CD4-positive, alpha-beta T cell (primary cell): ENCODE measurements around the gene RNF130. TPM values are rescaled to one million over a fixed set of nuclear protein-coding genes. Genes with fewer than 3 reads are reported as not detected.

ENCODE experiments used
- ATAC-seq: fragments of 200-7000 bp; cut with Tn5 transposase; one replicate; pipeline ENCODE4 v1.10.0; 2022; ENCODE audit warnings: mild to moderate bottlenecking; ENCODE audit not compliant: poor library complexity
- CTCF ChIA-PET: fragments of 350-600 bp; sonication (Branson Sonifier 250); formaldehyde crosslinking; loops from one replicate; lab custom pipeline; 2021; ENCODE audit warnings: antibody characterized with exemption, inconsistent platforms; lab: Charles Lee
- POLR2A ChIA-PET: fragments of 350-600 bp; sonication (Branson Sonifier 250); formaldehyde crosslinking; loops from one replicate; lab custom pipeline; 2021; ENCODE audit warnings: antibody characterized with exemption, inconsistent platforms; lab: Charles Lee
- DNase-seq, 14 experiments: peaks; one replicate each; pipeline ENCODE4 v3.0.0-alpha.2; 2013 to 2020; ENCODE audit warnings: mixed read lengths in 2 of 14
- H3K27ac ChIP-seq, 2 donors: one replicate each; pipeline versions ENCODE4 v1.5.1 to v1.7.0; 2013; ENCODE audit warnings: low read length in 2 of 2, low read depth in 1 of 2, mild to moderate bottlenecking in 1 of 2
- H3K27me3 ChIP-seq, 2 experiments: 1 replicate in 1 of 2; 2 replicates in 1 of 2; pipeline versions ENCODE4 v1.6.1 to v1.7.0; 2013; ENCODE audit warnings: low read length in 2 of 2, control low read depth in 1 of 2, mild to moderate bottlenecking in 1 of 2, moderate library complexity in 1 of 2; ENCODE audit not compliant: insufficient read depth in 2 of 2, control insufficient read depth in 1 of 2
- H3K36me3 ChIP-seq: one replicate; pipeline ENCODE4 v1.6.1; 2013; ENCODE audit warnings: low read length, control low read depth; ENCODE audit not compliant: insufficient read depth
- H3K4me1 ChIP-seq: one replicate; pipeline ENCODE4 v1.6.1; 2013; ENCODE audit warnings: low read length, control low read depth; ENCODE audit not compliant: insufficient read depth
- H3K4me3 ChIP-seq: one replicate; pipeline ENCODE4 v1.5.1; 2013; ENCODE audit warnings: mild to moderate bottlenecking, low read length, moderate library complexity
- H3K9me3 ChIP-seq, 2 experiments: 1 replicate in 1 of 2; 2 replicates in 1 of 2; pipeline versions ENCODE4 v1.6.1 to v1.7.0; 2013; ENCODE audit warnings: low read length in 2 of 2, mild to moderate bottlenecking in 2 of 2, control low read depth in 1 of 2, moderate library complexity in 1 of 2; ENCODE audit not compliant: control insufficient read depth in 1 of 2, insufficient read depth in 1 of 2
- H3K27ac Mint-ChIP-seq: one replicate; pipeline ENCODE4 v1.8.0; 2020; ENCODE audit warnings: mixed read lengths
- H3K27me3 Mint-ChIP-seq: one replicate; pipeline ENCODE4 v1.8.0; 2021; ENCODE audit warnings: mixed read lengths
- H3K36me3 Mint-ChIP-seq: one replicate; pipeline ENCODE4 v1.8.0; 2021; ENCODE audit warnings: low read depth, mixed read lengths
- H3K4me1 Mint-ChIP-seq: one replicate; pipeline ENCODE4 v1.8.0; 2021; ENCODE audit warnings: low read depth, mixed read lengths
- H3K4me3 Mint-ChIP-seq: one replicate; pipeline ENCODE4 v1.8.0; 2020; ENCODE audit warnings: mild to moderate bottlenecking, mixed read lengths
- H3K9me3 Mint-ChIP-seq: one replicate; pipeline ENCODE4 v1.8.0; 2020; ENCODE audit warnings: mixed read lengths
- CTCF ChIP-seq: fragments of 200-600 bp; IDR thresholded peaks from one replicate; pipeline ENCODE4 v1.8.0; 2022; ENCODE audit warnings: antibody characterized with exemption, mild to moderate bottlenecking
- intact Hi-C, 2 experiments: fragments of 100-400 bp; cut with DNase I in 1 of 2; cut with micrococcal nuclease in 1 of 2; formaldehyde crosslinking; loops; one replicate each; pipeline versions ENCODE4 v1.15.1 to v1.9.0; 2023 to 2025; cut with DNase I, micrococcal nuclease
- total RNA-seq, 174 experiments: library from RNA in 2 of 174; stranded (reverse) in 2 of 174; gene quantifications; one replicate each; pipeline ENCODE4 v1.2.3 and lab custom pipeline; 2021 to 2026

The RNF130 gene
- total RNA-seq, 2 experiments from 2014 or later: 18.2 to 19.1 TPM

GRCh38 chr5:180072256-180072548, 643 bp upstream of the RNF130 start:
- H3K27ac ChIP-seq: peak overlapping the region in 1 of 2 donors; percentile 24
- H3K27ac Mint-ChIP-seq: peak overlapping the region; percentile 80

GRCh38 chr5:180070756-180071530, 616 bp downstream of the RNF130 start:
- peak; percentile 18 for ATAC-seq
- Histone ChIP-seq H3K36me3 (no peaks in the 10 kb centered on the region), H3K4me3 (peak overlapping the region; percentile 65), H3K4me1 (peaks cover 22% of the 10 kb centered on the region), H3K27me3 (no peaks in the 10 kb centered on the region), H3K9me3 (peaks cover 0 to 4% of the 10 kb centered on the region in 2 experiments), H3K27ac (no peak overlapping the region)
- Mint-ChIP-seq H3K36me3 (peaks cover 5% of the 10 kb centered on the region), H3K4me1 (peaks cover 38% of the 10 kb centered on the region), H3K27me3 (no peaks in the 10 kb centered on the region), H3K27ac (peak overlapping the region; percentile 63), H3K9me3 (no peaks in the 10 kb centered on the region), H3K4me3 (peak overlapping the region; percentile 89)
- CTCF ChIA-PET: no interaction called here
- POLR2A ChIA-PET: interaction anchor here (1.0 to 1.5 kb wide), 2 partner anchors 15 to 393 kb away, joined by 3 read pairs; no protein-coding TSS in a partner anchor
- TF ChIP-seq CTCF: no peak
- DNase-seq: peak in 5 of 14 experiments; percentile 11 to 56 (median 42)
- intact Hi-C loops: loop anchor here (2.0 to 10.0 kb wide), 6 partner anchors 14 to 1836 kb away; partner anchors contain the start of genes MAPK9 (in 1 of the 2), PHYKPL (in 1 of the 2), TBC1D9B (in 1 of the 2) and ZNF879 (in 1 of the 2)

More at GRCh38 chr5:180072256-180072548, 643 bp upstream of the RNF130 start:
- H3K27me3 ChIP-seq: no peaks in the 10 kb centered on the region
- POLR2A ChIA-PET: no interaction called here
- DNase-seq: no peak
- peak overlapping the region; percentile 65 for H3K4me3 ChIP-seq
- Mint-ChIP-seq H3K36me3 (peaks cover 5% of the 10 kb centered on the region), H3K27me3 (no peaks in the 10 kb centered on the region), H3K4me3 (peak overlapping the region; percentile 88), H3K9me3 (no peaks in the 10 kb centered on the region), H3K4me1 (peaks cover 38% of the 10 kb centered on the region)
- no peak for ATAC-seq
- H3K4me1 ChIP-seq: peaks cover 22% of the 10 kb centered on the region
- intact Hi-C loops: loop anchor here (1.0 to 10.0 kb wide), 6 partner anchors 16 to 1837 kb away; partner anchors contain the start of genes MAPK9 (in 1 of the 2), PHYKPL (in 1 of the 2), TBC1D9B (in 1 of the 2) and ZNF879 (in 1 of the 2)
- H3K9me3 ChIP-seq: peaks cover 0 to 4% of the 10 kb centered on the region in 2 experiments
- no peaks in the 10 kb centered on the region for H3K36me3 ChIP-seq
- no peak for TF ChIP-seq CTCF
- CTCF ChIA-PET: no interaction called here

- H3K27me3 ChIP-seq: no peaks in the 10 kb centered on the region
- ChIA-PET POLR2A (interaction anchor here (1.3 to 1.5 kb wide), 2 partner anchors 391 to 446 kb away, joined by 3 read pairs; partner anchors contain the start of gene HNRNPH1), CTCF (interaction anchor here (0.6 kb wide), 1 partner anchor 1835 kb away, joined by 3 read pairs; no protein-coding TSS in a partner anchor)
- no peak for TF ChIP-seq CTCF
- H3K27ac Mint-ChIP-seq: peak overlapping the region; percentile 63
- peaks cover 0 to 4% of the 10 kb centered on the region in 2 experiments for H3K9me3 ChIP-seq
- no peaks in the 10 kb centered on the region for H3K27me3 Mint-ChIP-seq
- peaks cover 5% of the 10 kb centered on the region for H3K36me3 Mint-ChIP-seq
- H3K4me3 Mint-ChIP-seq: peak overlapping the region; percentile 89
- peak overlapping the region; percentile 19 for H3K4me3 ChIP-seq
- no peak overlapping the region for H3K27ac ChIP-seq
- no peaks in the 10 kb centered on the region for H3K36me3 ChIP-seq
- DNase-seq (peak in 2 of 14 experiments; percentile 56 to 66), ATAC-seq (no peak)
- peaks cover 38% of the 10 kb centered on the region for H3K4me1 Mint-ChIP-seq
- intact Hi-C loops: loop anchor here (2.0 to 10.0 kb wide), 7 partner anchors 15 to 1835 kb away; partner anchors contain the start of genes MAPK9 (in 1 of the 2), PHYKPL (in 1 of the 2), RUFY1 (in 1 of the 2) and TBC1D9B (in 1 of the 2)
- peaks cover 22% of the 10 kb centered on the region for H3K4me1 ChIP-seq
- no peaks in the 10 kb centered on the region for H3K9me3 Mint-ChIP-seq
Observed at GRCh38 chr5:180069589-180070247, 1.8 kb downstream of the RNF130 start.
